Measurements from ENCODE around the gene CAMK2D. TPM values are rescaled to one million over a fixed set of nuclear protein-coding genes. Genes with fewer than 3 reads are reported as not detected.
A peak's percentile ranks its signal among the peaks of the same experiment; 100 is the strongest.

Gene CAMK2D
- total RNA-seq, 1 donor from 2014 or later: 73.5 TPM

DNA sequence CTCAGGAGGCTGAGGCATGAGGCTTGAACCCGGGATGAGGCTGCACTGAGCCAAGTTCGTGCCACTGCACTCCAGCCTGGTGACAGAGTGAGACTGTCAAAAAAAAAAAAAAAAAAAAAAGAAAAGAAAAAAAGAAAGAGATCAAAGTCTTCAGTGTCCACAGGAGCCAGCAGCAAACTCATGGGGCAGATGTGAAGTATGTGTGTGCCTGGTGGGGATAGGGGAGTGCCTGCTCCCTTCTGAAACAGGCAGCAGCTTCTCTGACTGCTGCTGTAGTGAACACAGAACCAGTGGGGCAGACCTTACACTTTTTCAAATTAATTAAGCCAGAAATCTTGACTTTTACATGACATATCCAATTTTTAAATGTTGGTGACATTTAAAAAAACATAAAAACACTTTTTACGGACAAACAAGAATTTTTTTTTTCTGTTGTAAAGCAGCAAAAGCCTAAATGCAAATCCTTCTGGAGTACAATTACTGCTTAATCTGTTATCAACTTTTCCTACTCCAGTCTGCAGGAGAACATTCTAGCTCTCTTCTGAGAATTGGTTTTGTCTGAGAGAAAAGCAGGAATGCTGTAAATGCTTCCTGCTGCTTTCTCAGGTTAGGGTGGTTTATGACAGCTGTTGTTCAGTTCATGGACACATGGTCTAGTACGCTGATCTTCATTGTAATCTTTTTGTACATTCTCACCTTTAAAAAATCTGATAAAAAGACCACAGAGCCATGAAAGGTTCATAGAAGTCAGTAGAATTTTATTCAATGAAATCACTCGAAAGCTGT, 311.1 kb downstream of the CAMK2D start:
- DNase-seq (ENCODE audit: low spot score): no peak
- Mint-ChIP-seq H3K9me3 (peaks cover 3% of the 10 kb centered on the region), H3K36me3 (ENCODE audit: low read depth) (peaks cover 24% of the 10 kb centered on the region), H3K27ac (no peak overlapping the region), H3K27me3 (ENCODE audit: insufficient read depth) (no peaks in the 10 kb centered on the region), H3K4me3 (no peak overlapping the region), H3K4me1 (ENCODE audit: low read depth) (peaks cover 20% of the 10 kb centered on the region)
- intact Hi-C loops (cut with micrococcal nuclease): no loop called here

DNA sequence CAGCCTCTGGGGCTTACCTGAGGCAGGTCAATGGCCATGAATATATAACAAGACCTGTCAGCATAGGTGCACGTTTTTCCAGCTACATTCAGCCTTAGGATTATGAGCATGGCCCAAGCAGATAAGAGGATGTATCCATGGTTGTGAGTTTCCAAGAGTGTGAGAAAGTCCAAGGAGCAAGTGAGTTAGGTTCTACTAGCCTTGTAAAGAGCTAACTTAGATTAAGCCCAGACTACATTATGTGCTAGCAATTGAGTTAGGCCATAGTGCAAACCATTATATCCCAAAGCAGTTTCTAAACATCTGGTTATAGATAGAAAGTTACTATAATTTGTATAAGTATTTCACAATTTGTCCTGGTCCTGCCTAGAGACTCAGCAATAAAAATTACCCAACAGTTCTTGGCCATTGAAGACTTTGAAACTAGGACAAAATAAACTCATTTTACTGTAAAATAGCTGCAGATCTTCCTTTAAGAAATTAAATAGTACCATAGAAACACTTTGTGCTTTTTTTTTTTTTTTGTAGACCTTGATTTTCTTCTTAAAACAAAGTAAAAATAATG, 312.0 kb downstream of the CAMK2D start:
- H3K27ac Mint-ChIP-seq: no peak overlapping the region
- H3K4me3 Mint-ChIP-seq: no peak overlapping the region
- intact Hi-C loops (cut with micrococcal nuclease): no loop called here
- peaks cover 26% of the 10 kb centered on the region for H3K4me1 Mint-ChIP-seq (ENCODE audit: low read depth)
- DNase-seq (ENCODE audit: low spot score): no peak
- peaks cover 6% of the 10 kb centered on the region for H3K9me3 Mint-ChIP-seq
- H3K27me3 Mint-ChIP-seq (ENCODE audit: insufficient read depth): no peaks in the 10 kb centered on the region
- H3K36me3 Mint-ChIP-seq (ENCODE audit: low read depth): peaks cover 26% of the 10 kb centered on the region

DNA sequence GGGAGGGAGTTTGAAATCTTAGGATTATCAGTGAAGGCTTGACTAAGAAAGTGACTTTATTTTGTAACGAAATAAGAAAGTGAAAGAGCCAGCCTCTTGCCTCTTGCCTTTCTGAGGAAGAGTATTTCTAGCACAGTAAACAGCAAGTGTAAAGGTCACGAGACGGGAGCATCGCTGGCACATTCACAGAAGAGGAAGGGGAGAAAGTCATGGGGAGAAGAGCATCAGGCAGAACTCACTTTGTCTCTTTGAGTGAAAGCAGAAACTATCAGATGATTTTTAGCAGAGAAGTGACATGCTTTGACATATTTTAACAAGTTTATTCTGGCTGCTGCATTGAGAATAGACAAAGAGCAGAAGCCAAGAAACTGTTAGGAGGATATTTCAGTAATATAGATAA, 313.8 kb downstream of the CAMK2D start:
- intact Hi-C loops (cut with micrococcal nuclease): loop anchor here (1.0 to 2.0 kb wide), 4 partner anchors 27 to 315 kb away; no protein-coding TSS in a partner anchor
- DNase-seq (ENCODE audit: low spot score): no peak
- Mint-ChIP-seq H3K4me3 (no peak overlapping the region), H3K27ac (no peak overlapping the region), H3K36me3 (ENCODE audit: low read depth) (peaks cover 17% of the 10 kb centered on the region), H3K4me1 (ENCODE audit: low read depth) (peaks cover 24% of the 10 kb centered on the region), H3K27me3 (ENCODE audit: insufficient read depth) (no peaks in the 10 kb centered on the region), H3K9me3 (peaks cover 10% of the 10 kb centered on the region)

DNA sequence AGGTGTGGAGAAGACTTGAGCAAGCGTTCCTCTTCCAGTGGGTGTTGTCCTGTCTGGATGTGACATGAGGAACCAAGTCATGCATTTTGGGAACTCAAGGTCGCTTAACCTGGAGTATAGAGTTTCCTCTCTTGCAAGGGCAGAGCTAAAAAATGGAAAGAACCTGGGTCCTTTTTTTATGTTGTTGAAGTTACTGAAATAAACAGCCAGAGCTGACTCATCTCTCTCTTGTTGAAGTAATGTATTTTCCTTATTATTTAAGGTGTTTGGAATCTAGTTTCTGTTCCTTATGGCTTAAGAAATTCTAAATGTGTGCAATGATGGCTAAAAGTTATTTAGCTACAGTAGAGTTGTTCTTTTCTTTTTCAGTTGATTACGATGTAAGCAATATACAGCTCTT, 314.5 kb downstream of the CAMK2D start:
- H3K4me1 Mint-ChIP-seq (ENCODE audit: low read depth): peaks cover 24% of the 10 kb centered on the region
- H3K9me3 Mint-ChIP-seq: peaks cover 10% of the 10 kb centered on the region
- H3K27ac Mint-ChIP-seq: no peak overlapping the region
- H3K4me3 Mint-ChIP-seq: no peak overlapping the region
- peaks cover 16% of the 10 kb centered on the region for H3K36me3 Mint-ChIP-seq (ENCODE audit: low read depth)
- intact Hi-C loops (cut with micrococcal nuclease): loop anchor here (1.0 to 2.0 kb wide), 4 partner anchors 27 to 315 kb away; no protein-coding TSS in a partner anchor
- no peak for DNase-seq (ENCODE audit: low spot score)
- H3K27me3 Mint-ChIP-seq (ENCODE audit: insufficient read depth): no peaks in the 10 kb centered on the region

DNA sequence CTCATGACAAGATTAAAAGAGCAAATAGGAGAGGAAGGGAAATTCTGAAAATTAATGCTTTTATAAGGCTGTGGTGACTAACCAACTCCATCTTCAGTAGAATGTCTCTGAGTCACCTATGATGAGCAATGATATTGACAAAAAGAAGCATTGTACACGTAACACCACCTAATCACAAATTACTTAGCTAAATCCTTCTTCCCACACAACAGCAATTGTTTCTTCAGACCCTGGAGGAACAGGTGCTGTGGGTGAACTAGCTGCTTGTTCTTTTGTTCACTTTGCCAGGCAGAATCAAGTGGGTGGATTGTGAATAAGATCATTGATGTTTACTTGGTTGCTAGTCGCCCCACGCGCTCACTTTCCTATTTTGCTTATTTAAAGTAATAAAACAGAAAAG, 315.5 kb downstream of the CAMK2D start:
- Mint-ChIP-seq H3K4me1 (ENCODE audit: low read depth) (peaks cover 24% of the 10 kb centered on the region), H3K27ac (peak overlapping the region; percentile 54), H3K27me3 (ENCODE audit: insufficient read depth) (no peaks in the 10 kb centered on the region), H3K4me3 (no peak overlapping the region), H3K36me3 (ENCODE audit: low read depth) (peaks cover 9% of the 10 kb centered on the region), H3K9me3 (peaks cover 10% of the 10 kb centered on the region)
- DNase-seq (ENCODE audit: low spot score): no peak
- intact Hi-C loops (cut with micrococcal nuclease): loop anchor here (1.0 to 2.0 kb wide), 3 partner anchors 51 to 239 kb away; no protein-coding TSS in a partner anchor

DNA sequence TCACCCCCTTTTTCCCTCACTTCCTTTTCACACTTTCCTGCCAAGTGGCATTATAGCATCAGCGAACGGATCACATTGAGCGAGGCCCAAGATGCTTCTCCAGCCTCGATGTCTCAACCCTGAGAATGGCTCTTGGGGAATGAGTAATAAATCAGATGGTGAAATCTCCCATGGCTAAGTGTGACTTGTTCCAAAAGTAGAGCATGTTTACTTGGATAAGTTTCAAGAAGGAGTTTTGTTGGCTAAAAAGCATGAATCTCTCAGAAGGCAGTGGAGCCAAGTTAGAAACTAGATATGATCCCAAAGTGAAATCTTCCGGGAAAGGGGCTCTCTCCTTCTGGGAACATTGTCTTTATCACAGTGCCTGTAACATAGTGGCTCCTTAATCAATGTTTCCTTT, 316.3 kb downstream of the CAMK2D start:
- DNase-seq (ENCODE audit: low spot score): no peak
- Mint-ChIP-seq H3K36me3 (ENCODE audit: low read depth) (peaks cover 9% of the 10 kb centered on the region), H3K27me3 (ENCODE audit: insufficient read depth) (no peaks in the 10 kb centered on the region), H3K4me3 (no peak overlapping the region), H3K4me1 (ENCODE audit: low read depth) (peaks cover 24% of the 10 kb centered on the region), H3K9me3 (peaks cover 10% of the 10 kb centered on the region), H3K27ac (peak overlapping the region; percentile 2)
- intact Hi-C loops (cut with micrococcal nuclease): no loop called here

DNA sequence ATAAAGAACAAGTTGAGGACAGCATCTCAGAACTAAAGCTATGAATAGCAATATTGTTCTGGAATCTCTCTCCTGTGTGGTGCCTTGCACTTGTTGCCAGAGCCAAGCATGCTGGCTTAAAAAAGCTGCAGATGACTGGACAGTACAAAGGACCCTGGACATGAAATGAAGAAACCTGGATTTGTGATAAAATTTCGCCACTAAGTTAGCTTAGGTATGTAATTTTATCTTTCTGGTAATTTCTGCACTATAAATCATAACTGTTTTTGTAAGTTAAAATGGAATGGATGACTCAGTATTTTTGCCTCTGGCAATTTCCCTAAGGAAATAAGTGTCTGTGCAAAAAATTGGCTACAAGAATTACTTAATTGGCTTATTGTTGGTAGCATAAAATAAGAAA, 317.2 kb downstream of the CAMK2D start:
- Mint-ChIP-seq H3K27me3 (ENCODE audit: insufficient read depth) (no peaks in the 10 kb centered on the region), H3K36me3 (ENCODE audit: low read depth) (peaks cover 8% of the 10 kb centered on the region), H3K9me3 (peaks cover 10% of the 10 kb centered on the region), H3K4me3 (no peak overlapping the region), H3K4me1 (ENCODE audit: low read depth) (peaks cover 24% of the 10 kb centered on the region), H3K27ac (no peak overlapping the region)
- DNase-seq (ENCODE audit: low spot score): no peak
- intact Hi-C loops (cut with micrococcal nuclease): no loop called here

DNA sequence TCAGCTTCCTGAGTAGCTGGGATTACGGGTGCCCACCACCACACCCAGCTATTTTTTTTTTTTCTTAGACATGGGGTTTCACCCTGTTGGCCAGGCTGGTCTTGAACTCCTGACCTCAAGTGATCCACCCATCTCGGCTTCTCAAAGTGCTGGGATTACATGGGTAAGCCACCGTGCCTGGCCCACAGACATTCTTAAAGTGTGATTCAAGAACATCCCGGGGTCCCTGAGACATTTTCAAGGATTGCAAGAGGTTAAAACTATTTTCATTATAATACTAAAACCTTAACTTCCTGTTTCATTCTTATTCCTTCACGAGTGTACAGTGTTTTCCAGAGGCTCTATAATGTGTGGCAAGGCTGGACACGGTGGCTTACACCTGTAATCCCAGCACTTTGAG, 318.7 kb downstream of the CAMK2D start:
- no peak overlapping the region for H3K4me3 Mint-ChIP-seq
- intact Hi-C loops (cut with micrococcal nuclease): no loop called here

DNA sequence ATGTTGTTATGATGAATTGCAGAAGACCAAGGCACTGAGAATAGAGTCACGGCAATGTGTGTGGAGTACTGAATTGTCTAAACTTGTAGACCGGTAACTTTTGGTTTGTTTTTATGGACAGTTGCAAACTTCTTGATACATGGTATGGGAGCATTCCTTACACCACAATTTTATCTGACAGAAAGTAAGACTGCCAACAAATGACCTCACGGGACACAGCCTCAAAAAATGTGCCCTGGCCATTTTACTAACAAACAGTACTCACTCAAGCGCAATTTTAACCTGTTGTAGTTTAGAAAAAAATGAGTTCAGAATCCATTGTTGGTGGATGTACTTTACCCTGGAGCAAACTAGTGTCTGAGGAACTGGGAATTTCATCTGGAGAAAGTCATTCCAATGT, 321.2 kb downstream of the CAMK2D start:
- intact Hi-C loops (cut with micrococcal nuclease): no loop called here
- no peak for DNase-seq (ENCODE audit: low spot score)
- Mint-ChIP-seq H3K4me3 (no peak overlapping the region), H3K36me3 (ENCODE audit: low read depth) (peaks cover 1% of the 10 kb centered on the region), H3K4me1 (ENCODE audit: low read depth) (peaks cover 30% of the 10 kb centered on the region), H3K27ac (no peak overlapping the region), H3K27me3 (ENCODE audit: insufficient read depth) (peaks cover 6% of the 10 kb centered on the region), H3K9me3 (peaks cover 13% of the 10 kb centered on the region)

More for the DNA sequence above, 318.7 kb downstream of the CAMK2D start:
- H3K27ac Mint-ChIP-seq: no peak overlapping the region
- DNase-seq (ENCODE audit: low spot score): no peak
- peaks cover 10% of the 10 kb centered on the region for H3K9me3 Mint-ChIP-seq
- H3K36me3 Mint-ChIP-seq (ENCODE audit: low read depth): peaks cover 8% of the 10 kb centered on the region
- H3K27me3 Mint-ChIP-seq (ENCODE audit: insufficient read depth): peaks cover 2% of the 10 kb centered on the region
- peaks cover 24% of the 10 kb centered on the region for H3K4me1 Mint-ChIP-seq (ENCODE audit: low read depth)

DNA sequence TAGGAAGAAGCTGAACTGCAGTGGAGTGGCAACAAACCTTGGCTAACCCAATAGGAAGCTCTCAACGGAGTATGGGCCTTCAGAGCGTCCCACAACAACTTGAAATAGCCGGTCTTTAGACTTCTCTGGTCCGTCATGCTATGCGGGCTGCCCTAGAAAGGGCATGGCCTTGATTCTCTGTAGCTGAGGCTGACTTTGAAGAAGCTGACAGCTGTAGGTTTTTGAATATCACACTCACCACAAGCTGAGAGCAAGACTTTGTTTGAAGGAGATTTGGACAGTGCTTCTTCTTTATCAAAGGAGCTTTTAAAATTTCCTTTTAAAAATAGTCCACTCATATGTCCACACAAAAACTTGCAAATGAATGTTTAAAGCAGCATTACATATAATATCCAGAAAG, 322.9 kb downstream of the CAMK2D start:
- DNase-seq (ENCODE audit: low spot score): no peak
- peaks cover 16% of the 10 kb centered on the region for H3K4me1 Mint-ChIP-seq (ENCODE audit: low read depth)
- no peak overlapping the region for H3K4me3 Mint-ChIP-seq
- intact Hi-C loops (cut with micrococcal nuclease): no loop called here
- H3K9me3 Mint-ChIP-seq: peaks cover 8% of the 10 kb centered on the region
- peaks cover 6% of the 10 kb centered on the region for H3K27me3 Mint-ChIP-seq (ENCODE audit: insufficient read depth)
- no peak overlapping the region for H3K27ac Mint-ChIP-seq
- H3K36me3 Mint-ChIP-seq (ENCODE audit: low read depth): no peaks in the 10 kb centered on the region

DNA sequence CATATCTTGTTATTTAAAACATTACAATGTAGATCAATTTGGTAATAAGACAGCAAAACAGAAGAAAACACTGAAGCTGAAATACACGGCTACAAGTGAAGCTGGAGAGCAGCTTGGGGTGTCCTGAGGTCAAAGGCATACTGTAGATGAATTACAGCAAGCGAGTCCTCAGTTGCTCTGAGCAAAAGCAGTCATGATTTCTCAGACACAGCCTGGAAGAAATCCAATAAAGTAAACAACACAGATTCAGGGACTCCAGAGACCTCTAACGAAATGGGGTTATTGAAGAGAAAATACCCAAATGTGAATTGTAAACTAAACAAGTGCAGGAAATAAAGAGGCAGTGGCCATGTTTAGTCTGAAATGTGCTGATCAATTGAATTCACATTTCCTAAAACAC, 324.4 kb downstream of the CAMK2D start:
- no peak overlapping the region for H3K4me3 Mint-ChIP-seq
- peaks cover 13% of the 10 kb centered on the region for H3K9me3 Mint-ChIP-seq
- no peaks in the 10 kb centered on the region for H3K36me3 Mint-ChIP-seq (ENCODE audit: low read depth)
- H3K27me3 Mint-ChIP-seq (ENCODE audit: insufficient read depth): peaks cover 6% of the 10 kb centered on the region
- intact Hi-C loops (cut with micrococcal nuclease): no loop called here
- no peak for DNase-seq (ENCODE audit: low spot score)
- H3K4me1 Mint-ChIP-seq (ENCODE audit: low read depth): peaks cover 15% of the 10 kb centered on the region
- H3K27ac Mint-ChIP-seq: no peak overlapping the region

DNA sequence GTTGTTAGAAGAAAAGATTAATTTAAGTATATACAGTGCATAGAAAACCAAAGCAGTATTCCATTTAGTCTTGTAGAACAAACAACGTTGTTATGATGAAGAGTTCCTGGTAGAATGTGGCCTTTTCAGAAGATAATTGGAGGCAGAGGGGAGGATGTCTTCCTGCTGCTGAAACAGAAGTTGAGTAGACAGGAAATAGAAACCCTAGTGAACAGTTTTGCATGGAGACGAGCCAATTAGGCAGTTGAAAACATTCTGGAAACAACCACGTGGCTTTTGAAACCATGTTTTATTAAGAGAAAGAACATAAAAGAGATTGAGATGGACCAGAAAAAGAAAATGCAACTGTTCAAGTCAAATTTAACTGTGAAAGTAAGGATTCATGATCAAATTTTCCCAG, 325.2 kb downstream of the CAMK2D start:
- H3K36me3 Mint-ChIP-seq (ENCODE audit: low read depth): peaks cover 1% of the 10 kb centered on the region
- peaks cover 19% of the 10 kb centered on the region for H3K9me3 Mint-ChIP-seq

DNA sequence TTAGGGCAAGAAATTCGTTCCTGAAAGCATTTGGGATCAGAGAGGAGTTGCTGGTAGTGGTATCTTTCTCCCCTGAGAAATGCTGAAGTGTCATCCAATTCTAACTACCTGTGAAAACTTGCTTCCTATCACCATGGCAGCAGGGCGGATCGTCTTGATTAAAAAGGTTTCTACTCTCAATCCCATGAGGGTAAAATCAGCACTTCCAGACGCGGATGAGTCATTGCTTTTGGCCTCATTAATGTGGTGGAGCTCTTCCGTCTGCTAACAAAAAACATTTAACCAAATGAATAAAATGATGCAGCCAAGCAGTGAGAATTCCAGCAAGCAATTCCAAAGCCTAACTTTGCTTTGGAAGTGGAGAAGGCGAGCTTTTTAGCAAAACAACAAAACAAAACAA, 325.6 kb downstream of the CAMK2D start:
- Mint-ChIP-seq H3K9me3 (peaks cover 19% of the 10 kb centered on the region), H3K27me3 (ENCODE audit: insufficient read depth) (peaks cover 6% of the 10 kb centered on the region), H3K27ac (no peak overlapping the region), H3K36me3 (ENCODE audit: low read depth) (peaks cover 1% of the 10 kb centered on the region), H3K4me1 (ENCODE audit: low read depth) (peaks cover 15% of the 10 kb centered on the region), H3K4me3 (no peak overlapping the region)
- no peak for DNase-seq (ENCODE audit: low spot score)
- intact Hi-C loops (cut with micrococcal nuclease): no loop called here

More for the DNA sequence above, 325.2 kb downstream of the CAMK2D start:
- DNase-seq (ENCODE audit: low spot score): no peak
- H3K27ac Mint-ChIP-seq: no peak overlapping the region
- H3K4me3 Mint-ChIP-seq: no peak overlapping the region
- intact Hi-C loops (cut with micrococcal nuclease): no loop called here
- H3K27me3 Mint-ChIP-seq (ENCODE audit: insufficient read depth): peaks cover 6% of the 10 kb centered on the region
- H3K4me1 Mint-ChIP-seq (ENCODE audit: low read depth): peaks cover 15% of the 10 kb centered on the region
